ENCODE data around the gene GCLC. TPM values are rescaled to one million over a fixed set of nuclear protein-coding genes. Genes with fewer than 3 reads are reported as not detected.

The GCLC gene
- total RNA-seq, 1 experiment from 2014 or later: 47.1 TPM

GRCh38 chr6:53567701-53568100 is 22.8 kb upstream of the GCLC start:
- ATAC-seq: no peak
- TF ChIP-seq ZNF512 (CRISPR knock-in tag; IDR thresholded peaks at IDR 0.05; ENCODE audit: borderline replicate concordance): no peak
- TF ChIP-seq ZNF532 (CRISPR knock-in tag; IDR thresholded peaks at IDR 0.05; ENCODE audit: borderline replicate concordance): no peak
- no peak for TF ChIP-seq GABPB1 (CRISPR knock-in tag; IDR thresholded peaks at IDR 0.05)
- no peak for TF ChIP-seq ZNF219 (CRISPR knock-in tag; IDR thresholded peaks at IDR 0.05; ENCODE audit: borderline replicate concordance)
- TF ChIP-seq STAT6 (CRISPR knock-in tag; conservative IDR thresholded peaks at IDR 0.05; ENCODE audit: low read depth): no peak
- no peak for TF ChIP-seq CDX4 (CRISPR knock-in tag; IDR thresholded peaks at IDR 0.05; ENCODE audit: borderline replicate concordance)
- no peak for TF ChIP-seq ESRRA (CRISPR knock-in tag; IDR thresholded peaks at IDR 0.05; ENCODE audit: borderline replicate concordance)
- TF ChIP-seq FOXP4 (CRISPR knock-in tag; IDR thresholded peaks at IDR 0.05): no peak
- TF ChIP-seq GRHL2 (CRISPR knock-in tag; IDR thresholded peaks at IDR 0.05; ENCODE audit: insufficient replicate concordance, severe bottlenecking): no peak
- TF ChIP-seq ARID4B (CRISPR knock-in tag; IDR thresholded peaks at IDR 0.05; ENCODE audit: borderline replicate concordance): no peak
- no peak for TF ChIP-seq ZSCAN18 (CRISPR knock-in tag; IDR thresholded peaks at IDR 0.05)
- no peak for TF ChIP-seq KAT7 (CRISPR knock-in tag; IDR thresholded peaks at IDR 0.05; ENCODE audit: borderline replicate concordance)
- no peak for TF ChIP-seq IRF2 (CRISPR knock-in tag; IDR thresholded peaks at IDR 0.05; ENCODE audit: borderline replicate concordance, low read depth)
- Mint-ChIP-seq H3K36me3 (peaks cover 9% of the 10 kb centered on the region), H3K27ac (no peak overlapping the region), H3K9me3 (peaks cover 21% of the 10 kb centered on the region), H3K27me3 (ENCODE audit: low read depth) (0 out of 2 replicates have a peak, but pooled peaks cover 3% of the 10 kb centered on the region), H3K4me3 (no peak overlapping the region), H3K4me1 (no peaks in the 10 kb centered on the region)
- DNase-seq (ENCODE audit: low spot score): no peak
- ChIA-PET POLR2A (no interaction called here), CTCF (no interaction called here)

All from WTC11 (cell line).